SH-SY5Y (cell line): ENCODE measurements around the gene COL9A2.

Experiments
- GATA2 ChIP-seq: IDR thresholded peaks from 2 replicates; pipeline ENCODE4 v1.6.1; 2011; ENCODE audit warnings: mild to moderate bottlenecking, low read depth, low read length
- GATA3 ChIP-seq: IDR thresholded peaks from 2 replicates; pipeline ENCODE4 v1.6.1; 2011; ENCODE audit warnings: low read depth, mild to moderate bottlenecking, low read length, moderate library complexity

The COL9A2 gene

DNA sequence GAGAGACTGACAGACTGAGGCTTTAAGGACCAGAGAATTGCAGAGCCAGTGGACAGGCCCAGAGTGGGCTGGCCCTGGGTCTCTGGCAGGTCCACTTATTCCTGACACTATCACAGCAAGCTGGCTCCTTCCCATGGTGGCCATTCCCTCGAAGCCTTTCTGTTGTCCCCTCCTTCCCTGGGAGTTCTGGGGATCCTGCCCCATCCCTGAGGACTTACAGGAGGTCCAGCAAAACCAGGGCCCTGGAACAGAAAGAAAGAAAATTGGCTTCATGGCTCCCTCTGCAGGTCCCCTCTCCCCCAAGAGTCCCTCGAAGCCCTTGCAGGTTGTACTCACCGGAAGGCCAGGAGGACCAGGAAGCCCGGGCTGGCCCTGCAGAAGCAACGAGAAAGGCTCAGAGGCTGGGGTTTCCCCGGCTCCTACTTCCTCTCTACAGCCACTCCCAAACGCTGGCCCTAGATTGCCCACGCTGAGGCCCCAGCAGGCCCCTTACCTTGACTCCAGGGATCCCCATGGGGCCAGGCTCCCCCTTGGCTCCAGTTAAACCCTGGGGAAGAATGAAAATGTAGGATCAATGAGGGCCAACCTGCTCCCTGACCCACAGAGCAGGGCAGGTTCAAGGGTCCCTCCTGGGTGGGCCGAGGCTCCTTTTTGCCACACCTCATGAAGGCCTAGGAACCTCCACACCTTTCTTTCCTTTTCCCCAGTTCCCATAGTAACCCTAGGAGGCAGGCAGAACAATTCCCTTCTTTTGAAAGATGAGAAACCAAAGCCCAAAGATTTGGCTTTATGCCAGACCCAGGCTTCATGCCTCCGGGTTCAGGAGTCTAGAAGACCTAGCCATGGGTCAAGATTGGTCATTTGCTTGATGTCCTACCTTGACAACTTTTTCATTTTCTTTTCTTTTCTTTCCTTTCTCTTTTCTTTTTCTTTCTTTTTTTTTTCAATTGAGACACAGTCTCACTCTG is 4.6 kb downstream of the COL9A2 start:
- TF ChIP-seq GATA3 (no peak), GATA2 (no peak)

- TF ChIP-seq GATA2: no peak
- TF ChIP-seq GATA3: no peak
Measured at GRCh38 chr1:40311692-40312091, 5.4 kb downstream of the COL9A2 start.

- TF ChIP-seq GATA2 (no peak), GATA3 (no peak)
Measured at GRCh38 chr1:40310983-40311642, 6.0 kb downstream of the COL9A2 start.

DNA sequence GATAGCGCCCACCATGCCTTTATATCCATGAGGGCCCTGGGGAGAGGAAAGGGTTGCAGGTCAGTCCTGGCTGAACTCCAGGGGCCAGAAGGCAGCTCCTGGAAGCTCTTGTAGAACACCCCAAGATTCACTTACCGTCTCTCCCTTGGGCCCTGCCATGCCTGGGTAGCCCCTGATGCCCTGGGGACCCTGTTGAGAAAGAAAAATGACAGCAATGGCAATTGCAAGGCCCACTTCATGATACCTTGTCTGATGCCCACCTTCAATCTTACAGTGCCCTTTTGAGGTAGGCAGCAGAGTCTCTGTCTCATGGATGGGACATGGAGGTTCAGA is 7.0 kb downstream of the COL9A2 start:
- no peak for TF ChIP-seq GATA2
- TF ChIP-seq GATA3: no peak

DNA sequence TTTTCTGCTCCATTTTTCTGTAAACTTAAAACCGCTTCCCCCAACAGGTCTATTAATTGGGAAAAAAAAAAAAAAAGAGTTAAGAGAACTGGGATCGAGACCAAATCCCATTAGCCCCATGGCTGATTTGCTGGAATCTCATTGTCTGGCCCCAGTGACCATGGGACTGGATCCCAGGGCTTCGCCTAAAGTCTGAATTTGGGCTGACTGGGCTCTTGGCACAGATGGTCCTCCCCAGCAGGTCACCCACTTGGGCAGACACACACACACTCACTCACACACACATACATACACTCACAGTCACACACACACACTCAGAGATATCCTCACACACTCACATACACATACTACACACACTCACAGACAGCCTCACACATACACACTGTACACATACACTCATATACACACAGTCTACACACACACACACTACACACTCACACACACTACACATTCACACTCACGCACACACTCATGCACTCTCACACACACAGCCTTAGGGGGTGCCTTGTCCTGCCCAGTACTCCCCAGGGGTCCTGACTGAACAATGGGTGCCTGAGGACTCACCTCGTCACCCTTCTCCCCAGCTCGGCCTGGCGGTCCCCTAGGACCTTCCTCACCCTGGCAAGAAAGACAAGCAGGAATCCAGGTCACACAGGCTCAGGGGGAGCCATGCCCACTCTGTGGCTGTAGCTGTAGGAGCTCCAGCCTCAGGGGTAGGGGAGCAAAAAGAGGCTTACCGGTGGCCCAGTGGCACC is 7.5 kb downstream of the COL9A2 start:
- TF ChIP-seq GATA2: no peak
- TF ChIP-seq GATA3: no peak

DNA sequence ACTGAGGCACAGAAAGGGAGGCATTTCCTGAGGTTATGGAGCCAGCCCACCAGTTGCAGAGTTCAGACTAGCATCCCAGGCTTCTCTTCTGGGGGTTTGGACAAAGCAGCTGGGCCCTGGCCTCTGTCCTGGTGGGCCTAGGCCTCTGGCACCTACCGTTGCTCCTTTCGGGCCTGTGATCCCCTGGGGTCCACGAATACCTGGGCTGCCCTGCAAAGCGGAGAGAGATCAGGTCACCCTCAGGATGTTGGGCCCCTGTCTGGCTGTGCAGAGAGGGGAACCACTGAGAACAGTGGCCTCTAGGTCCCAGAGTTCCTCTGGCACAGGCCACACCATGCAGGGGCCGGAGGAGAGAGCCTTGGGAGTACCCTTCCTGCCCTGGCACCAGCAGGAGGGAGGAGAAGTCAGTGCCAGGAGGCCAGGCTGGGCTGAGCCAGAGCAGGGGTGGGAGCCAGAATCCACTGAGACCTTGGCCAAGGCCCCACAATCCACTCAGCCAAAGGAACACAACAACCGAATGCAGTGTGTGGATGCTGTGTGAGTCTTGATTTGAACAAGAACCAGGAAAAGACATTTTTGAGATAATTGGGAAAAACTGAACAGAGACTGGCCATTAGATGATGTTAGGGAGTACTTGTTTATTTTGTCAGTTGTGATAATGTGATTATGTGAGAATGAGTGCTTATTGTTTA is 8.9 kb downstream of the COL9A2 start:
- no peak for TF ChIP-seq GATA2
- no peak for TF ChIP-seq GATA3

- TF ChIP-seq GATA2 (no peak), GATA3 (no peak)
Measured at GRCh38 chr1:40307186-40307585, 9.9 kb downstream of the COL9A2 start.

- TF ChIP-seq GATA2: no peak
- TF ChIP-seq GATA3: no peak
Measured at GRCh38 chr1:40306296-40306695, 10.8 kb downstream of the COL9A2 start.

GRCh38 chr1:40305871-40306270 is 11.2 kb downstream of the COL9A2 start:
- TF ChIP-seq GATA3 (no peak), GATA2 (no peak)

- TF ChIP-seq GATA3 (no peak), GATA2 (no peak)
Measured at GRCh38 chr1:40305451-40305850, 11.6 kb downstream of the COL9A2 start.

DNA sequence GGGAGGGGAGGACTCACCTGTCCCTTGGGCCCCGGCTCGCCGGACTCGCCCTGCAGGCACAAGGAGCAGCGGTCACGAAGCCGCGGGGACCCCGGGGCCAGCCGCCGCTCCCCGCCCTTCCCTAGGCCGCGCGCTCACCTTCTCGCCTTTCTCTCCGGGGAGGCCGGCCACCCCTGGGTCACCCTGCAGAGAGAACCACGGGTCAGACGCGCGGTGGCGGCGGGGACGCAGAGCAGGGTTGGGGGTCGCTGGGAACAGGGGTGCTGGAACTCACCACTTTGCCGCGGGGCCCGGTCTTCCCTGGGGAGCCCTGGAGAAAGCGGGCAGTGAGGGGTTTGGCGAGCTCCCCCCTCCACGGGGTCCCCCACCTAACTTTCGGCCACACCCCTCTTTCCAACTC is 13.3 kb downstream of the COL9A2 start:
- TF ChIP-seq GATA3: no peak
- TF ChIP-seq GATA2: no peak

DNA sequence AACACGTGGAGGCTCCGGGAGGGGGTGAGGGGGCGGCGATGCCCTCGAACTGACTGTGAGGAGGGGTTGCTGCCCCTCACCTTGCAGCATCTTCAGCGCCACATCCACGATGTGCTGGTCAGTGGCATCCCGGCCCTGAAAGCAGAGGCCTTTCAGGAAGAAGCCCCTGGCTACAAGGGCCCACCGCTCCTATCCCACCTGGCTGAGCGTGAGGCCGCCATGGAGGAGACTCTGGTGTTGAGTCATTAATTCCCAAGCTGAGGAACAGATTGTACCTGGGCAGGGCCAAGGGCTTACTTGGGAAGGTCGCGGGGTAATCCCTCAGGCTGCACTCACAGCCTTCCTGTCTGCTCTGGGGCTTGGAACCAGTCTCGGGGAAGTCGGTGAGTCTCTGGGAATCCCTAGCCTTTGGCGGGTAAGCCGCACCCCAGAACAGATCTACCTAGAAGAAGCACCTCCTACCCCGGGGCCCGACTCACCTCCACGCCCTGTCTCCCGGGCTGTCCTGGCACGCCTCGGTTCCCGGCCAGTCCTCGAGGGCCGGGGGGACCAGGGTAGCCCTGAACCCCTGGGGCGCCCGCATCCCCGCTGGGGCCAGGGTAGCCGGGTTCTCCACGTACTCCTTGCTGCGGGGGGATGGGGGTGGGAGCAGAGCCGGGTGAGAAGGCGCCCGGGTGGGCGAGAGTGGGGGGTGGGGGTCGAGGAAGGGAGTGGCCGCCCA is 13.9 kb downstream of the COL9A2 start:
- no peak for TF ChIP-seq GATA2
- no peak for TF ChIP-seq GATA3

GRCh38 chr1:40302475-40302874 is 14.6 kb downstream of the COL9A2 start:
- TF ChIP-seq GATA2 (no peak), GATA3 (no peak)
